ENCODE data around the gene NFATC1.

Gene NFATC1

DNA sequence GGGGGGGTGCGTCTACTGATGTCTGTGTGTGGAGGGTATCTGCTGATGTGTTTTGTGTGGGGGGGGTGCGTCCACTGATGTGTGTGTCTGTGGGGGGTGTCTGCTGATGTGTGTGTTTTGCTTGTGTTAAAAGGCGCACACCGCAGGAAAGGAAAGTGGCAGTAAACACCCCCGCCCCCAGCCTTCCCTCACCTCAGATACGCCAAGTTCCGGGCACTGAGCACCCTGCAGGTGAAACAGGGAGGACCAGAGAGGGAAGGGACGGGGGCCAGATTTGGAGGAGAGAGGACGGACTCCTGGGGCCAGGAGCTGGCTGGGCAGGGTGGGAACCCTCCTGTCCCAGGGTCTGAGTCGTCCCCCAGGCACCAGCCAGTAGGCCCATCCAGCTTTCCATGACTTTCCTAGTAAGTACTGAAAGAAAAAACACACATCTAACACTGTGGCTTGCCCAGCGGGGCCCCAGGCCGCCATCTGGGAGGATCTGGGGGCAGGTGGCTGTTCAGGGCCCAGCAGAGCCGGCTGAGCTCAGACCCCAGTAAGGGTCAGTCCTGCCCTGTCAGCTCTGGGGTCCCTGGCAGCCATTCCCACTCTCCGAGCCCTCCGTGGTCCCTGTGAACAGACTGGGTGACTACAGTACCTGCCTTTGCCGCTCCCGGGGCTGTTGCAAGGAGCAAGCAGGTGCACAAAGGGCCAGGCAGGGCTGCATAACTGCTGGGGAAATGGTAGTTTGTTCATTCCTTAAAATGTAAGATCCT, 126.9 kb downstream of the NFATC1 start:
- DNase-seq (ENCODE audit: low read depth), result no peak

DNA sequence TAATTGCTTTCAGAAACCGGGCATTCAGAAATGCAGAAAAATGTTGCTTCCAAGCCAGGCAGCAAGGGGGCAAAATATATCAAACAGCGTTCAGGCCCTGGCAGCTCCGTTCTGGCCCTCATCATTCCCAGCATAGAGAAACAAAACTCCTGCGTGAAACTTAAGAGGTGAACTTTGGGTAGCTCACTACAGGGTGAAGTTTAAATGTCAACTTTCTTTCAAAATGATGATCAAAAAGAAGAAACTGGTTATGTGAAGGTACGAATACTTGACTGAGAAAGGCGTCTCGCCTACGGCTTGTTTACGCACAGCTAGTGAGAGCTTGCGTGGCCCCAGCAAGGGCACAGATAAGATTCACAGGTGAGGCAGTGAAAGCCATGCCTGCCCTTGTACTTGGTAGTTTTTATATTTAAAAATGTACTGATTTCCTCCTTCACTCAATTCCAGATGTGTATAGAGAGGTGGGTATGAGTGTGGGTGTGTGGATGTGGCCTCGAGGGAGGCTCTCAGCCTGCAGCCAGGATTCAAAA, 127.5 kb downstream of the NFATC1 start:
- DNase-seq (ENCODE audit: low read depth), result no peak

DNA sequence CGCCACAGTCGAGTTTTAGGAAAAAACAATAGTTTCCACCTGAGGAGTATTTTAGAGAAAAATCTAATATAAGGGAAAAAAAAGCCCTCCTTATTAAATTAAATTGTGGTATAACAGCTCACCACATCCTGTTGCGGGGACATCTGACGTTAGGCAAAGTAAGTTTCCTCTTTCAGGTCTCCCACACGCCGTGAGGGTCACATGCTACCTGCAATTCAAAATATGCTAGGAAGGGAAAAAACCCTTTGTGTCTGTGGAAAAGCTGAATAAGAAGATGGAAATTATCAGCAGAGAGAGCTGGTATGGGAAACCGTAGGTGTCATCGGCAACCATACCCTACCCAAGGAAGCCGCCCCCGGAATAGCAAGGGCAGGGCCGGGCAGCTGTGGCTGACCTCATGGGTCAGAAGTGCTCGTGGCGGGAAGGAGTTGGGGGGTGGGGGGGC, 128.0 kb downstream of the NFATC1 start:
- DNase-seq (ENCODE audit: low read depth), result peak; percentile 58

DNA sequence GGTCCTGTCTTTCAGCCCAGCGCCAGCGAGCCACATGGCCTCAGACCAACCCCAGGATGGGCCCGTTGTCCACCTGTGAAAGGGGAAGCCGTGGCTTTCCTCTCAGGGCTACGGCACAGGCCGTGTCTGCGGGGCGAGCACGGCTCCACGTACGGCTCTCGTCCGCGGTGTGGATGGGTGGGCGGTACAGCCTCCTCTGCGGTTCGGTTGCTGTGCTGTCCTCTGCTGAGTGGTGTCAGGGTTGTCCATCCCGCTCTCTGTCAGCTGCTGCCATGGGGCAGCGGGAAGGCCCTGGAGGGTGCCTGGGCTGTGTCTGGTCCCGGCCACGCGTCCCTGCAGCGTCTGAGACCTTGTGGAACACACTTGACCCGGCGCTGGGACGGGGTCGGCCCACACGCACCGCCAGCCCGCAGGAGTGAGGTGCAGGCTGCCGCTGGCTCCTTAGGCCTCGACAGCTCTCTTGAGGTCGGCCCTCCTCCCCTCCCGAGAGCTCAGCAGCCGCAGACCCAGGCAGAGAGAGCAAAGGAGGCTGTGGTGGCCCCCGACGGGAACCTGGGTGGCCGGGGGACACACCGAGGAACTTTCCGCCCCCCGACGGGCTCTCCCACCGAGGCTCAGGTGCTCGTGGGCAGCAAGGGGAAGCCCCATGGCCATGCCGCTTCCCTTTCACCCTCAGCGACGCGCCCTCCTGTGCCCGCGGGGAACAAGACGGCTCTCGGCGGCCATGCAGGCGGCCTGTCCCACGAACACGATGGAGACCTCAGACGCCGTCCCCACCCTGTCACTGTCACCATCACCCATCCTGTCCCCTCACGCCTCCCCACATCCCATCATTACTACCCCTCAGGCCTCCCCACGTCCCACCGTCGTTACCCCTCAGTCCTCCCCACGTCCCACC, 128.7 kb downstream of the NFATC1 start:
- DNase-seq (ENCODE audit: low read depth), result no peak

DNA sequence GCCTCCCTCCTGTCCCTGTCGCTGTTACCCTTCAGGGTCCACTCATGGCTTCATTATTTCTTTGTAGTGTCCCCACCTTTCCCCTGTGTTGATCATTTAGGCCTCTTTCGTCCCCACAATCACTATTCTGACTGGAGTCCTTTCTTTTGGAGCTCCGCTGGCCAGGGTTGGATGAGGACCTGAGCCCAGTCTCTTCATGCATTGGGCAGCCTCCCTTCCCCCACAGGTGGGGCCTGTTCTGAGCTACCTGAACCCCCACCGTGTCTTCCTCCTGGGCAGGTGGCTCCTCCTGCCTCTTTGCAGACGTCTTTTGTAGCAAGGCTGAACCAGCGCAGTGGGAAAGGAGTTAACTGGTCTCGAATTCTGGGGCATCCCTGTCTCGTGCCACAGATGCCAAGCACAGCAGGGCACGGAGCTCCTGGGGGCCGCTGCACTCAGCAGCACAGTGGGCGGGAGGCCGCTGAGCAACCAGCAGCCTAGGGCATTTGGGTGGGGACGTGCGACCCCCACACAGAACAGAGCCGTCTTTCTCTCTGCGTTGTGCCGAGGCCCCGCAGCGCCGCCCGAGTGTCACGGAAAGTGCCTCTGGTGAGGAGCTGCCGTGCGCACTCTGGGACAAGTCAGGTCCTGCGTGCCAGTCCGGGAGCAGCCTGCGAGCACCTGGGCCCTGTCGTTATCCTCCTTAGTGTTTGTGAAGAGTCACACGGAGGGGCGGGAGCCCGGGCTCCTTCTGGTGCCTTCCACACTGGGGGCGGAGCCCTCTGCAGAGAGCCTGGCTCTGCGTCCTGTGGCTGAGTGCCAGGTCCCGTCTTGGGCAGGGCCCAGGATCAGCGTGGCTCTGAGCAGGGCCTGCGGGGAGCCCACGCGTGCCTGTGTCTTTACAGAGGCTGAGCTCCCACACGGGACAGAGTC, 130.1 kb downstream of the NFATC1 start:
- DNase-seq (ENCODE audit: low read depth), result no peak

DNA sequence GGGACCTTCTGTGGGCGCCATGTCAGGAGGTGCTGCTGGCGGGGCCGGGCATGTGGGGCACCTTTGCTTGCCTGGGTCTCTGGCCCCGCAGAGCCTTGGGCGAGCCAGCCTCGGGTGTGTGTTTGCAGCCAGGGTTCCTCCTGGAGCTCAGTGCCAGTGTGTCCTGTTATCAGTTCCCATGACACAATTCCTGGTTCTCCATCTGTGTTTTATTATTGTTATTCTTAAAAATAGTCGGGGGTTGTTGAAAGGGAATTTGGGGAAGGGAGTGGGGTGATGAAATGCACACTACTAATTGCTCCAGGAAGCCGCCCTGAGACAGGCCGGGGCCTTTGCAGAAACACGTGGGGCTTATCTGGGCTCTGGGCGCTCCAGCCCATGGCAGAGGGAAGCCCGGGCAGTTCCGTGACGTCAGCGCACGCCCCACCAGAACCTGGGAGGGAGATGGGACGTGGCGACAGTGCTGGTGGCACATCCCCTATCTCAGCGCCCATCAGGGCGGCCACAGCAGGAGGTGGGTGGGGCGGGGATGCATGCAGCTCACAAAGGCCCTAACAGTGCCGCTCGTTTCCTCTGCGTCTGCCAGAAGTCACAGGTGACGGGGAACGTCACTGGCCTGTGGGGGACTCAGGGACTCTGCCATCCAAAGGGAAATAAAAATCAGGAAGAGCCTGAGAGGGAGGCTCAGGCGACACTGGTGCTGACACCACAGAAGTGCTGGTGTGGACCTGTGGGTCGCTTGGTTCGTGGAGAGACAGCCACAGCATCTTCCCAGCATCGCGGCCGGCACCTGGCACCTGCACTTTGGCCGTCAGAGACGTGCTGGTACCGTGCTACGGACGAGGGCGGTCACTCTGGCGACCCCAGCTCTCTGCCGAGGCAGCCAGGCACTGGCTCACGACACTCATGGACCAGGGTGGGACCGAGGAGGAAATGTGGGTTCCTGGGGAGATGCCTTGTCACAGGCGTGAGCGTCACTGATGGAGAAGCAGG, 131.0 kb downstream of the NFATC1 start:
- DNase-seq (ENCODE audit: low read depth), result no peak

DNA sequence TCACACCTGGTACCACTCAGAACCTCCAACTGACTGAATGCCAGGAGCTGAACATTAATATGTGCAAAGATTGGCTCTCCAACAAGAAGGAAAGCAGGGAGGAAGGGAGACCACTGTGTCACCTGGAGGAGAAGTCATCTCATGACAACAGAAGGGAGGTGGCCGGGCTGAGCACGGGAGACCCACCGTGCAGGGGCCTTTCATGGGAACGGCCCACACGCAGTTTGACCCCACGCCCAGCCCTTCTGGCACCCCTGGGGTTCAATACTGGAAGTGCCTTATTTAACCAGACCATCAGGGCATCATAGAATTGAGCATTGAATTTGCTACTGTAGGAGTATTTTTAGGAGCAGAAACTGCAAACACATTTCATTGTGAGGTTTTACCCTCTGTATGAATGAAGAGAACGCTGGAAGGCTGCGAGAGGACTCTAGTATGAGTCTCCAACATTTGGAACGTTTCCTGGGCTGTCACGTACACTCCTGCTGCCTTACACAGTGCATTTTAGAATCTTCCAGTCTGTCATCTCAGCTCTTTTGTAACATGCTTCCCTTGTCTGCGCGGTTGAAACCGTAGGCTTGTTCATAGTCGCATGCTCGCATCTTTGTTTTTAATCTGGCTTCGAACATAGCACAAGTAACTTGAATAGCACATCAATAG, 132.1 kb downstream of the NFATC1 start:
- no peak for DNase-seq (ENCODE audit: low read depth)

DNA sequence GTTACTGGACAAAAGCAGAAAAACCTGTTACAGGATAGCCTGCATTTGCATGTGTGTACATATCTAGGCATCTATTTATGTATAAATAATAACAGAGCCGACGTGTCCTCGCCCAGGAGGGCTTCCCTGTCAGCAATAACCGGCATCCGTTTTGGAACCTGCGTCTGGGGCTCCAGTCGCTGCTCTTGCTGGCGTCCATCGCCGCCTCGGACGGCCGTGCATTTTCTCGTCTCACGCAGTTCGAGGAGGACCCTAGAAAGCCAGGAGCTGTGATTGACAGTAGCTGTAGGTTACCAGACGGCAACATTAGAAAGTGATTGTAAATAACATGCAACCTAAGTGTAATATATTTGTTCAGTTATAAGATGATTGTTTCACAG, 132.6 kb downstream of the NFATC1 start:
- no peak for DNase-seq (ENCODE audit: low read depth)

DNA sequence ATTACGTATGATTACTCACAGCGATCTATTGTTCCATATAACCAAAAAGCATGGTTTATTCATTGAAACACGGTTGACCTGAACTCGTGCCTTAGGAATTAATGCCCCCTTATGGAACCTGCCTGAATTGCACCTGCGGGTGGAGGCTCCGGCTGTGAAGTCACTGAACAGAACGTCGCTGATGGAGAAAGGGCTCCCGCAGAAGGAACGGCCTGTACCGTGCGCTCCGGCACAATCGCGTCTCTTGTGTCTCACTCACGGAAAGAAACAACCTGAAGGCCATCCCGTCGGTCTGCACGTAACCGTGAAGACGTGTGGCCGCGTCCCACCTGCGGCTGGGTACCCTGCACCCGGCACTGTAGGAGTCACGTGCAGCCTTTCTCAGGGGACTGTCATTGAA, 133.1 kb downstream of the NFATC1 start:
- DNase-seq (ENCODE audit: low read depth), result peak; percentile 54

DNA sequence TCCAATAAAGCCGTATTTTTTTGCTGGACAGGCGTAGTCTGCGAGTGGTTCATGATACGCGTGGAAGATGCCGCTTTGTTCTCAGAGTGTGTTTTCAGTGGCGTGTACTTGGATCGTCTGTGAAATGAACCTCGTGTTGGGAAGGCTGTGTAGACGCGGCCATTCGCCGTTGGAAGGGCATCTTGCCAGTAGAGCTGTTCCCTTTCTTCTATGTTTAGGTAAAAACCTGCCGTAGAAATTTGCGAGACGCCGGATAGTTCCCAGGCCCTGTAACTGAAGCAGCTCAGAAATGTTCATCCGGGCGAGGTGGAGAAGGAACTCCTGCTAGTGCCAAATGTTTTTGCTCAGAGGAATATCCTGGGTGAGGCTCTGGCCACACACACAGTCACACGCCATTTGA, 133.6 kb downstream of the NFATC1 start:
- DNase-seq (ENCODE audit: low read depth), result no peak

DNA sequence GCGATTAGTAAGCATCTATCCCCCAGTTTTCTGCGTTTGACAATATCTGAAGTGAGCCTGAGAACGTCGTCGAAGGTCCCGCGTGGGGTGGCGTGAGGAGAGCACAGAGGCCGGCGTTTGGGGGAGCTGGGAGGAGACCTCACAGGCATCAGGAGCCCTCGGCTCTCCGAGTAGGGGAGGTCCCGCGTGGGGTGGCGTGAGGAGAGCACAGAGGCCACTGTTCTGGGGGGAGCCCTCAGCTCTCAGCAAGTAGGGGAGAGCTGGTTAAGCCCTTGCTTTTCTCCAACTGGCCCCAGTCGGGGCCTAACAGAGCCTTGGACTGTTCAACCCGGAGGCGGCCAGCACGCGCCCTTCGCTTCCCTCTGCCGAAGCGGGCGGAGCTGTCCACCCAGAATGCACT, 134.3 kb downstream of the NFATC1 start:
- no peak for DNase-seq (ENCODE audit: low read depth)

DNA sequence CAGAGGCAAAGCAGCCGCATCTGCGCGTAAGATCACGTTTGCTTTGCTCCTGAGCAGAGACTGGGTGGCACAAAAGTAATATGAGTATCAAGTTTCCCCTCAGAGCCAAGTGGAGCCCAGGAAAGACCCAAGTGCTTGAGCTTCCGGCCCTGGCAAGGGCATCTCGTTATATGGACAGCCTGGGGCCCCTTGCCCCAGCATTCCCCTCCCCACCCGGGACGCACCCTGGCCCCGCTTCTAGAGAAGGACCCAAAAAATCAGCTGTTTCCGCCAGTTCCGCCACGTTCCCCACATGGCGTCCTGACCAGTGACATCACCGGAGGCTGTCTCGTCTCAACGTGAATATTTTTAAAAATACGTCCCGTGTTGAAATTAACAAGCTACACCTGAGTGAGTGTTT, 135.1 kb downstream of the NFATC1 start:
- no peak for DNase-seq (ENCODE audit: low read depth)

DNA sequence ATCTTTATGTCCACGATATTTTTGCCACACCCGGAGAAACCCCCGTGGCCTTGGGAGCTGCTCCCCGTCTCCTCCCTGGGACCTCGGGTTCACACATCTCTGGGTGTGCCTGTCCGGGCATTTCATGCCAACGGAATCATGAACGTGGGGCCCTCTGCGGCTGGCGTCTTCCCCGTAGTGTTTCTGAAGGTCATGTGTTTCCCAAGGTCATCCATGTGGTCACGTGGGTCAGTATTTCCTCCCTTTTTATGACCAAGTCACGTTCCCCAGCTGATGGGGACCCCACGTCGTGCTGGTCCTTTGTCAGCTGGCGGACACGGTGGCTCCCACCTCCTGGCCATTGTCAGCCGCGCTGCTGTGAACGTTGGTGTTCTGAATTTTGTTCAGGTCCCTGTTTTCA, 135.7 kb downstream of the NFATC1 start:
- DNase-seq (ENCODE audit: low read depth), result no peak

DNA sequence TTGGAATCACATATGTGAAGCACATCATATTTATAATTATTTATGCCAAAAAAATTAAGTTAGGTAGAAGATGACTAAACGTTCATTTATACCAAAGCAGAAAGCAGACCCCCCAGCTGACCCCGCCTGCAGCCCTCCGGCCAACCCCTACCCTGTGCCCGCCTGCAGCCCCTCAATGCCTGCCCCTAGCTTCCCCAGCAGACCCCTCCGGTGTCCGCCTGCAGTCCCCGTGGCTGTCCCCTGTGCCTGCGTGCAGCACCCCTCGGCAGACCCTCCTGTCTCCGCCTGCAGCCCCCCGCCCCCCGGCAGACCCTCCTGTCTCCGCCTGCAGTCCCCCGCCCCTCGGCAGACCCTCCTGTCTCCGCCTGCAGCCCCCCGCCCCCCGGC, 136.2 kb downstream of the NFATC1 start:
- no peak for DNase-seq (ENCODE audit: low read depth)

DNA sequence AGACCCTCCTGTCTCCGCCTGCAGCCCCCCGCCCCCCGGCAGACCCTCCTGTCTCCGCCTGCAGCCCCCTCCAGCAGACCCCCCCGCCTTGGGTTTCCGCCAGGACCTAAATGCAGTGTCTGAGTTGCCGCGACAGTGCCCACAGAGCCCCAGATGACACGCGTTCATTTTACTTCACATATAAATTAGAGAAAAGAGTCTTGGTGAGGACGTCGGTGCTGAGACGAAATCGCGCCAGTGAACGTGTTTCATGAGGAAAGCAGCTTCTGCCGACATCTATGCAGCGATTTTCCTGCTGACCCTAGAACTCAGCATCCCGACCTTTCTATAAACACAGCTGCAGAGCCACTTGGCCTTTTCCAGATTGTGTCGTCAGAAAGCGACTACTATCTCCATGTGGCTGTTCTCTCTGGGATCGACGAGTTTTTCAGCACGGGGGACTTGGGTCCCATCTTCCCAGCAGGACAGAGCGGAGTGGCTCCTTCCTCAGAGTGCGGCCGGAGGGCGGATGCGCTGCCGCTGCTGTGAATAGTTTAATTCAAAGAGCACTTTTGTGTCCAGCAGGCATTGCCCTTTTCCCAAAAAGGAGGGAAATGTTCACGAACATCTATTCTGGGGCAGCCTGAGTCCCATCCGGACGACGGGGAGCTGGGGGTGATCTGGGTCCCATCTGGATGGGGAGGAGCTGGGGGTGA, 136.7 kb downstream of the NFATC1 start:
- DNase-seq (ENCODE audit: low read depth), result no peak

DNA sequence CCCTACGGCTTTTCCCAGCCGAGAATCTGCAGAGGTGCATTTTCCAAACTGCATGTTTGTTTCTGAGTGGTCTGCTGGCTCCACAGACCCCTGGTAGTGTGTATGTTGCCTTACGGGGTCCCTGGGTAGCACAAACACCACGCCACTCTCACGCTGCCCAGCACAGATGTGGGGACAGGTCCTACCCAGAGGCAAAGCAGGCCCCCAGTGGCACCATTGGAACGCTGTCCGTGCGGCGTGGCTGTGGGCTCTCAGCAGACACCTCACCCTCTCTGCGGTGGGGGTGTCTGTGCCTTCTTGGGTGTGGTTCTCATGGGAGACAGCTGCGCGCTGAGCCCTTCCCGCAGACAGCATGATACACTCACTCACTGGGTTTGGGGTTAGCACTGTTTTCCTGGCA, 137.4 kb downstream of the NFATC1 start:
- DNase-seq (ENCODE audit: low read depth), result no peak

DNA sequence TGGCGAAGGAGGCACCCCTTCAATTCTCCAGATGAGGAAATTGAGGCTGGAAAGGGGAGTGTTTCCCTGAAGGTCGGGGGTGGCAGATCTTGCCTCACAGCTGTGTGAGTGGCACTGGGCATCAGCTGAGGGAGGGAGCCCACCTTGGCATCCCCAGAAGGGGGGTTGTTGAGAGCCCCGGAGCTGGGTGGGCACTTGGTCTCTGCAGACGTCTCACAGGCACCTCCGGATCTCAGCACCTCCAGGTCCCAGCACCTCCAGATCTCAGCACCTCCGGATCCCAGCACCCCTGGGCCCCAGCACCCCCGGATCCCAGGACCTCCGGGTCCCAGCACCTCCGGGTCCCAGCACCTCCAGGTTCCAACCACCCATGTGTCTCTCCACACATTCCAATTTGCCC, 137.9 kb downstream of the NFATC1 start:
- DNase-seq (ENCODE audit: low read depth), result no peak

DNA sequence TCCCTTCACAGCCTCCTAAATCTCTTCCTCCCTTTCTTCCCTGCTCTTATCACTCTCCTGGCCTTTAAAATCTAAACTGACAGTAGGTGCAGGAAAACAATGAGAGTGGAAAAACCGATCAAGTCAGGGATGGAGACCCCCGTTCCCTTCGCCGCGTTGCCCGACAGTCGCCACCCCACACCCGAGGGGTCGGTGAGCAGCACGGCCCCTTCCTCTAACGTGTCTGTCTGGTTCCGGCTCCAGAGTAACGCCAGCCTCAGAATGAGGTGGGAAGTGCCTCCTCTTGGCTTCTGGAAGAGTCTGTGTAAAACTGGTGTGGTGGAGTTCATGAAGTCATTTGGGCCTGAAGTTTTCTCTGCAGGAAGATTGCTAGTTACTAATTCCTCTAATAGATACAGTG, 138.6 kb downstream of the NFATC1 start:
- DNase-seq (ENCODE audit: low read depth), result no peak

DNA sequence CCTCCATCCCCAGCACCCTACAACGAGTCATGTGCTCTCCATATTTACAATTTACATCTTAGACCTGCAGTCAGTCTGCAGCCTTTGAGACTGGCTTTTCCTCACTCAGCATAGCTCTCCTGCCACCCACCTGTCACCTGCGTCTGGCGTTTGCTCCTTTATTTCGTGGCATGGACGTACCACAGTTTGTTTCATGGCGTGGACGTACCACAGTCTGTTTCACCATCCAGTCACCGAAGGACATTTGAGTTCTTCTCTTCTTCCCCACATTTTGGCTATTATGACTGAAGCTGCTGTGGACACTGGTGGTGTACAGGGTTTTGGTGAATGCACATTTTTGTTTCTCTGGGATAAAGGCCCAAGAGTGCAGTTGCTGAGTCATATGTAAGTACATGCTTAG, 142.0 kb downstream of the NFATC1 start:
- DNase-seq (ENCODE audit: low read depth), result no peak

DNA sequence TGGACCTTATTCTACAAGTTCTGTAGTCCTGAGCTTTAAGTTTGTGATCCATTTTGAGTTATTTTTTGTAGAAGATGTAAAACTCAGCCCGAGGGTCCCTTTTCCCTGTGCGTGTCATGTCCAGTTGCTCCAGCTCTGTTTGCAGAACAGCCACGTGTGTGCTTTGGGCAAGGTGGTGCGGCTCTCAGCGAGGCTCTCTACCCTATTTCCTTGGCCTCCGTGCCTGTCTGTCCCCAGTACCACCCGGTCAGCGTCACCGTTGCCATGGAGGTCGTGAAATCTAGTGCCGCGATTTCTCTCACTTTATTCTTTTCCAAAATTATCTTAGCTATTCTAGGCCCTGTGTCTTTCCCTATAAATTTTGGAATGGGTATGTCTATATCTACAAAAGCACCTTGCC, 142.9 kb downstream of the NFATC1 start:
- DNase-seq (ENCODE audit: low read depth), result no peak

All from stimulated activated CD8-positive, alpha-beta memory T cell treated with anti-CD3 and anti-CD28 coated beads, Interleukin-15, amount 100 ng/mL, for 1 hour (primary cell).